AG09309 (cell line): Measurements from ENCODE around the gene STXBP1.

Experiments used
- DNase-seq: peaks from one replicate; pipeline ENCODE4 v3.0.0-alpha.2; 2010; ENCODE audit warnings: low read depth
- H3K4me3 ChIP-seq: 2 replicates; pipeline ENCODE4 v1.5.1; 2011; ENCODE audit warnings: mild to moderate bottlenecking, low read depth, low read length, moderate library complexity; ENCODE audit not compliant: control insufficient read depth
- TF ChIP-seq, protein P1 (sequence below): IDR thresholded peaks from 2 replicates; pipeline ENCODE4 v1.5.1; 2011; ENCODE audit warnings: mild to moderate bottlenecking, low read depth, low read length, inconsistent platforms; ENCODE audit not compliant: insufficient read depth, control insufficient read depth; ENCODE audit errors: missing control alignments

Gene STXBP1

DNA sequence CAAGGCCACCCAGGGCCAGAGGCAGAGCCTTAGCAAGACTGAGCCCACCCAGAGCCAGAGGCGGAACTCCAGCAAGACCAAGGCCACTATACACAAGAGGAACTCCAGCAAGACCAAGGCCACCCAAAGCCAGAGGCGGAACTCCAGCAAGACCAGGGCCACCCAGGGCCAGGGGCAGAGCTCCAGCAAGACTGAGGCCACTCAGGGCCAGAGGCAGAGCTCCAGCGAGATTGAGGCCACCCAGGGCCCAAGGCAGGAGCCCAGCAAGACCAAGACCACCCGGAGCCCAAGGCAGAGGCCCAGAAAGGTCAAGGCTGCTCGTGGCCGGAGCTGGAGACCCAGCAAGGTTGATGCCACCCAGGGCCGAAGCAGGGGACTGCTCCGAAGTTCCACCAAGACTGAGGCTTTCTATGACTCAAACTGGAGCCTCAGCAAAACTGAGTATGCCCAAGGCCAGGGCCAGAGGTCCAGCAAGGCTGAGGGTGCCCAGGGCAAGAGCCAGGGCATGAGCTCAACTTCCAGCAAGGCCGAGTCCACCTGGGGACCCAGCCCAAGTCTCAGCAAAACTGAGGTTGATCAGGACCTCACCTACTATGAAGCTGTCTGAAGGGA, 118.8 kb downstream of the STXBP1 start:
- TF ChIP-seq, protein P1, sequence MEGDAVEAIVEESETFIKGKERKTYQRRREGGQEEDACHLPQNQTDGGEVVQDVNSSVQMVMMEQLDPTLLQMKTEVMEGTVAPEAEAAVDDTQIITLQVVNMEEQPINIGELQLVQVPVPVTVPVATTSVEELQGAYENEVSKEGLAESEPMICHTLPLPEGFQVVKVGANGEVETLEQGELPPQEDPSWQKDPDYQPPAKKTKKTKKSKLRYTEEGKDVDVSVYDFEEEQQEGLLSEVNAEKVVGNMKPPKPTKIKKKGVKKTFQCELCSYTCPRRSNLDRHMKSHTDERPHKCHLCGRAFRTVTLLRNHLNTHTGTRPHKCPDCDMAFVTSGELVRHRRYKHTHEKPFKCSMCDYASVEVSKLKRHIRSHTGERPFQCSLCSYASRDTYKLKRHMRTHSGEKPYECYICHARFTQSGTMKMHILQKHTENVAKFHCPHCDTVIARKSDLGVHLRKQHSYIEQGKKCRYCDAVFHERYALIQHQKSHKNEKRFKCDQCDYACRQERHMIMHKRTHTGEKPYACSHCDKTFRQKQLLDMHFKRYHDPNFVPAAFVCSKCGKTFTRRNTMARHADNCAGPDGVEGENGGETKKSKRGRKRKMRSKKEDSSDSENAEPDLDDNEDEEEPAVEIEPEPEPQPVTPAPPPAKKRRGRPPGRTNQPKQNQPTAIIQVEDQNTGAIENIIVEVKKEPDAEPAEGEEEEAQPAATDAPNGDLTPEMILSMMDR, result no peak
- H3K4me3 ChIP-seq, result no peak overlapping the region
- no peak for DNase-seq

DNA sequence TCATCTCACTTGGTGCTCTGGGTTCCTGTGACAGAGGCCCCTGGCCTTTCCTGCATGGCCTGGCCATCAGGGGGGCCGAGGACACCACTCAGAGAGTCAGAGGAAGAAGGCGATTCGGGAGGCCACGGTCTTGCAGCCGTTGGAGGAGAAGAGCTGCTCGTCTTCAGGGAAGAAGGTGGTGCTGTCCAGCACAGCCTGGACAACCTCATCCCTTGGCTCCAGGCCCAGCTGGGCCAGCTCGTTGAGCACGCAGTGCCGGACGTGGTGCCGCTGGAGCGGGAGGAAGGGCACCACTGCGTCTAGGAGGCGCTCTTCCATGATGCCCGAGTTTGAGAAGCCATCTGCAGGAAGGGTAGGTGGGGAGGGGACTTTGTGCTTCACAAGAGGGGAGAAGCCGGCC, 119.9 kb downstream of the STXBP1 start:
- DNase-seq, result no peak
- H3K4me3 ChIP-seq, result no peak overlapping the region
- TF ChIP-seq, protein P1, result no peak

- TF ChIP-seq, protein P1, result no peak
- no peak for DNase-seq
- no peak overlapping the region for H3K4me3 ChIP-seq
Measured at GRCh38 chr9:127732444-127732843, 120.4 kb downstream of the STXBP1 start.

DNA sequence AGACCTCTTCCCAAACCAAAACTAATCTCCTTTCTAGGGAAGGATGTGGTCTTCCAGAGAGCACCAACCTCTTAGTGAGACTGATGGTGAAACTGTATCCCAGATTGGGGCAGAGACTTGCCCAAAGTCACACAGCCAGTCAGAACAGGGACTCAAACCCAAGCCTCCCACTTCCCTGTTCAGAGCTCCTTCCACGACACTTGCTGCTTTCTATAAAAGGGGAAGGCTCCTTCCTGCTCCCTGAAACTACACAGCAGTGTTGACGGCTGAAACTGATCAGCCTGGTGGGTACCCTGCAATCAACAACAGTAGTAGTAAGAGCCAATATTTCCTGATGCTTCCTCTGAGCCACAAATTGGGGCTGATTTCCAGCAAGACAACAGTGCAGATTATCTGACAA, 121.5 kb downstream of the STXBP1 start:
- no peak for DNase-seq
- no peak overlapping the region for H3K4me3 ChIP-seq
- TF ChIP-seq, protein P1, result no peak

DNA sequence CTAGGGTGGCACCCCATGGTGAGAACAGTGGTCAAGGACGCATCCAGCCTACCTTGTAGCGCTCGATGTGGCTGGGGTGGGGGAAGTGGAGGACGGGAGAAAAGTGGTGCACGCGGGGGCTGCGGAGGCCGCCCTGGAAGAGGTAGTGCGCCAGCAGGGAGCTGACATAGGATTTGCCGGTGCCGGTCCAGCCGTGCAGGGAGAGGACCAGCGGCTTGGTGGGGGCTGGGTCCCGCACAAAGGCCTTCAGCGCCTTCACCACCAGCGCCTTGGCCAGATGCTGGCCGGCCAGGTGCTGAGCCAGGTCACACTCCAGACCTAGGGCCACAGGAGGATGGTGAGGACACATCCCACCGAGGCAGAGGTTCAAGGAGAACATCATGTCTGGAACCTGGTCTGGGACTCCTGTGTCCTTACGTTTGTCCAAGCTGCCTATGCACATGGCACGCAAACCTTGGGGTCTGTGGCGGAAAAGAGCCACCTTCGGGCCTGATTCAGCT, 122.2 kb downstream of the STXBP1 start:
- TF ChIP-seq, protein P1, result no peak
- DNase-seq, result no peak
- H3K4me3 ChIP-seq, result peak overlapping the region; percentile 83

DNA sequence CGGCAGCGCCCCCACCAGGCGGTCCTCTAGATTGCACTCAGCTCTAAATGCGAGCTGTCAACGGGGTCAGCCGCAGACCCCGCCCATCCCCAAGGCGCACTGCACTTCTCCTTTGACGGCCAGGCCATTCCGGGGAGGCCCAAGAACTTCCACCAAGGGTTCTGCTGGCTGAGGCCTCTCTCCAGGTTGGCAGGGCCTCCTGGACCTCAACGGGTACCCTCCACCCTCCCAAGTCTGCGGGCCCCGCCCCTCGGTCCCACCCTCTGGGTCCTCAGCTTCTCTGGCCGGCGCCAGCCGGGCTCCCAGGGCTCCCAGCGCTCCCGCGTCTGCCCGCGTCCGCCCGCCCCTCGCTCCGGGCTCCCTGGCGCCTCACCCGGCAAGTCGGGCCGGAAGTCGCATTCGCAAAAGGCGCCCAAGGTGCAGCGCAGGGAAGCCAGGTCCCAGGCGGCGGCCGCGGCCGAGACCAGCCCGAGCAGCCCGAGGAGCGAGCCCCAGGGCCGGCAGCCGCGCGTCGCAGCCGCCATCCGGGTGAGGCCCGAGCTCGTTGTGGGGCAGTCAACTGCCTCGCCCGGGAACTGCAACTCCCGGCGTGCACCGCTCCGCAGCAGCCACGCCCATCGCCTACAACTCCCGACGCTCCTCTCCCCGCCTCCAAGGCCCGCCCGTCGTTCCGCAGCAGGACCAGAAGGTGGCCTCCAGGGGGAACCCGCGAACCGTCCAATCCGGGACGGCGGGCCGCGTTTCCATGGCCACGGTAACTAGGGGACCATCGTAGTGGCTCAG, 122.9 kb downstream of the STXBP1 start, which contains the start of gene TOR2A:
TOR2A (minus strand) TSS at position 548 of the 783 bp plus-strand sequence; CDS start at position 524, 24 bp downstream.
- TF ChIP-seq, protein P1, result peak; percentile 96
- H3K4me3 ChIP-seq, result peak within 1 kb of the TSS; percentile 83
- DNase-seq, result peak; percentile 82
